ACHN (cell line): ENCODE results near the gene LRRC4C.

ENCODE experiments used
- DNase-seq: peaks from one replicate; pipeline ENCODE4 v3.0.0-alpha.2; 2015
- in situ Hi-C: cut with HindIII; loops from 2 replicates; pipeline ENCODE4 v1.10.0; 2017; ENCODE audit warnings: low sequenced_read_pairs, low pct_ligation_motif_present, low pct_unique_long_range_greater_than_20kb

Gene LRRC4C

DNA sequence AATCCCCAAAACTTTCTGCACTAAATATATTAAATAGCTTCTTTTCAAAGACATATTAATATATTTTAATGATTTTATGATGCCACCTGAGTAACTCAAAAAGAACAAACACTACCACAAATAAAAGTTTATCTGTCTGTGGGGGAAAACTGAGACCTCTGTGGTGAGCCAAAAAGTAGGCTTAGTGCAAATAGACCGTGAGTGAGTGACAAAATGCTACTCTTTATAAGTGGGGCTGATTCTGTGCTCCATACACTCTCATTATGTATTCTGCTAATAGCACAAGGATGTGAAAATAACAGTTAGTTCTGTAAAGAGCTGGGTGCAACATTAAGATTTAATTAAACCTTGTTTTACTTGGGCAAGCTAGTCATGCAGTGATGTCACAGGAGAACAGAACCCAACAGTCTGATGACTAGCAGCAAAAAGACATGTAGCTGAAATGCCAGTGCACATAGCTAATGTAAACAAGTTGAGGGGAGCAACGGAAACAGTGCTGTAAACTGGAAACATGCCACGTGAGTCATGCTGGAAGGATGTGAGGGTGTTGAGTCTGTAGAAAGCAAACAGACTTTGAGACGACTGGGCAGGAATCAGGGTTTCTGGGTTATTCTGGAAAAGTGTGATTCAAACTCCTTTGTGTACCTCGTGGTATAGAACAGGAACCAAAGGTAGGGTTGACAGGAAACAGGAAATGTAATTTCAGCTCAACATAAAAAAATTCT, 1130.4 kb downstream of the LRRC4C start:
- in situ Hi-C loops: no loop called here
- DNase-seq: peak; percentile 98

DNA sequence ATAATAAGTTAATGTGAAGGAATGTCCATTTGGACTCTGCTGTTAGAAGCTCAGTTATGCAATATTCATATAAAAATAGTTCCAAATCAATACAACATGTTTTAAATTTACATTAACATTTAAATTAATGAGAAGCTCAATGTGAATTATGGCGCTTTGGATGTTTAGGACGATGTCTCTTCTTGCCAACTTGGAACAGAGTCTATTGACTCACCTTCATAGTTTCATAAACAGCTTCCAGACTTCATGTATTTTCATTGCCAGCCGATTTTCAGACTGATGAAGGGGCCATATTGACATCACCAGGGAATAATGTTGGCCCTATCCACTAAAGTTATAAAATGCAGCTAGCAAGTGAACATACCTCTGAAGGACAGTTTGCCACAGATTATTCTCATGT, 1136.2 kb downstream of the LRRC4C start:
- in situ Hi-C loops: no loop called here
- no peak for DNase-seq

DNA sequence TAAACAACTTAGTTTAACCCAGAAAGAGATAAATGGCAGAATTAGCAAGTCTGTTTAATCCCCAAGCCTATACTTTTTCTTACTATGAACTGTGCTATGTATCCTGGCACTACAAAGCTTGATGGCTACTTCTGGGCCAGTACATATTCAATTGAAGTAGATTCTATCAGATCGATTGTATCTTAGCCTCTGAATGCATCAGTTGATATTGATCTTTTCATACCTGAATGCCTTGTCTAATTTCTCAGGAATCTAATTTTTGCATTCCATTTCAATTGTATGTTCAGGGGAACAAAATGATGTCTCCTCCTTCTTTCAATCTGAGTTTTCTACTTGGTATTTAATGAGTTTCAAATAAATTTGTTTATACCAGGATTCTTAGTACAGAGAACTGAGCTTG, 1137.9 kb downstream of the LRRC4C start:
- in situ Hi-C loops: no loop called here
- DNase-seq: no peak

GRCh38 chr11:40316171-40316570, 1143.3 kb downstream of the LRRC4C start:
- in situ Hi-C loops: no loop called here
- DNase-seq: no peak

DNA sequence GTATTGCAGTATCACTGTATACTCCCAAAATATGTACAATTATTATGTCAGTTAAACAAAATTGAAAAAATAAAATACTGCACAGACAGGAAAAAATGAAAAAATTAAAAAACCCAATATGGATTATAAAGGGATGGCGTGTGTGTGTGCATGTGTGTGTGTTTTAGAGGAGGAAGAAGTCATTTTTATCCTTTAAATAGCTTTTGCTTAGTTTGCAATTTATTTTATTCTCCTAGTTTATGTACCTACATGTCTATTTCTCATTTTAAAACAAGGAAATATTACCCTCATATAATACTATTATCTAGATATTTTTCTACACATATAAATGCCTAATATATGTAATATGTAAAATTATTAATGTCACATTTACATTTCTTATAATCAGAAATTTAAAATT, 1144.3 kb downstream of the LRRC4C start:
- DNase-seq: no peak
- in situ Hi-C loops: no loop called here

DNA sequence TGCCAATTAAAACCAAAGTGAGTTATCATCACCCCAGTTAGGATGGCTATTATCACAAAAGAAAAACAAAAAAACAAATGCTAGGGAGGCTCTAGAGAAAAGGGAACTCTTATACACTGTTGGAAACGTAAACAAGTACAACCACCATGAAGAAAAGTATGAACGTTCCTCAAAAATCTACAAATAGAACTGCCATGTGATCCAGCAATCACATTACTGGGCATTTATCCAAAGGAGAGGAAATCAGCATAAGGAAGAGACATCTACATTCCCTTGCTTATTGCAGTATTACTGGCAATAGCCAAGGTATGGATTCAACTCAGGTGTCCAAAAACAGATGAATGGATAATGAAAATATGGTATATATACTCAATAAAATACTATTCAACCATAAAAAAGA, 1145.1 kb downstream of the LRRC4C start:
- in situ Hi-C loops: no loop called here
- DNase-seq: no peak

DNA sequence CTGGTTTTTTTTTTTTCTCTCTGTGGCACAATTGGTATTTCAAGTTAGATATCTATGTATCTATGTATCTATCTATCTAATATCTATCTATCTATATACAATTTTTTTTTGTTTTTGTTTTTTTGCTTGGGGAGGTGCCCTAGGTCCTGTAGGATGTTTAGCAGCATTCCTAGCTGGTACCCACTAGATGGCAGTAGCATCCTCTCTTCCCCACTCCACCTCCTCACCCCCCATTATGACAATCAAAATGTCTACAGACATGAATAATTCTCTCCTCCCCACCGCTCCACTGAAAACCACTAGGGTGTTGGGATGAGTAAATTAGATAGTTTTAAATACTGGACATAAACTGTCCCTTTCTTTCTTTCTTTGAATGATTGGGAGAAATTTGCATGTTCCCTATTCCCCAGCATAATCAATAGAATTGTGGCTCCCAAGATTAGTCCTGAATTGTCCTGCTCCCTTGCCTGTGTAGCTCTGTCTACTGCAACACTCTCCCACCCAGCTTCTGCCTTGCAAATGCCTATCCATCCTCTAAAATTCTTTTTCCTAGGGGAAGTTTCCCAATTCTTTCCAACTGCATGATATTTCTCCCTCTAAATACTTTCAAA, 1152.4 kb downstream of the LRRC4C start:
- in situ Hi-C loops: no loop called here
- peak; percentile 58 for DNase-seq

DNA sequence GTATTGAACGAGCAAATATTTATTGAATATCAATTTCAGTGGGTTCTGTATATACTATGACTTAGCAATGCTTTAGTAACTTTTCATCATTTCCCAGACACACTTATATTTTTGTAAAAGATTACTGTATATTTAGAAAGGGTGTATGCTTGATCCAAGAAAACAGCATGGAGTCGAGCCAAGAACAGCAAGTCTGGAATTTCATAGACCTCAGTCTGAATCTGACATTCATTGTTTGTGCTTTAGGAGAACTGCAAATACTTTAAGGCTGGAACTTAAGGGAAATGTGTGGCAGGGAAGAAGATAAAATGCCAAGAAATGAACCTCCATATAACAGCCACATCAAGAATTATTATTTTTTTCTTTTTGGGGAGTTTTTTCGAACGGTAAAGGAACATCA, 1156.8 kb downstream of the LRRC4C start:
- in situ Hi-C loops: no loop called here
- DNase-seq: no peak

DNA sequence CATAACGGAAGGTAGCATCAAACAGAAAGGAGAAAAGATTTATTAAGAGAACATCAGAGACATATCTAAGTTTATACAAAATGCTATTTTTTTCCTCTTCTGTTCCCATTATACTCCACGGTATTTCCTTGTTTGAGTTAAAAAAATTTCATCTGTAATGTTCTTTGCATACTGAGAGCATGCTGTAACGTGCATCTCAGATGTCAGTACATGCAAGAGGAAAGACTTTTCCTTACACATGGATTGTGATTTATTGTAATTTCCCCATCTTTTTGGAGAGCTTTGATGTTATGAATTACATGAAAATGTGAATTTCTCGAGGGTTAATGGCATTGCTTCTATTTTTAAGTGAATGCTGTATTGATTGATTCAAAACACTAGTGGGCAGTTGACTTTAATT, 1164.0 kb downstream of the LRRC4C start:
- in situ Hi-C loops: no loop called here
- DNase-seq: no peak

- in situ Hi-C loops: no loop called here
- no peak for DNase-seq
These were observed 1164.7 kb downstream of the LRRC4C start for GRCh38 chr11:40294741-40295140.

DNA sequence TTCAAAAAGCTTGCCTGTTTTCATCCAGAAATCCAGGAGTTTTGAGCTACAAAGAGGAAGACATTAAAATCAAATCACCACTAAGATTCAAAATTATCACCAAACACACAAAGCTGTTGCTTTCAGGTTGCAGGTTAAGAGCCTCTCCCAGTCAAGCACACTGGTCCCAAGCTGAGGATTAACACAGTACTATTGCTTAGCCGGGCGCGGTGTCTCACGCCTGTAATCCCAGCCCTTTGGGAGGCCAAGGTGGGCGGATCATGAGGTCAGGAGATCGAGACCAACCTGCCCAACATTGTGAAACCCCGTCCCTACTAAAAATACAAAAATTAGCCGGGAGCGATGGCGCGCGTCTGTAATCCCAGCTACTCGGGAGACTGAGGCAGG, 1165.1 kb downstream of the LRRC4C start:
- no peak for DNase-seq
- in situ Hi-C loops: no loop called here

- peak; percentile 84 for DNase-seq
- in situ Hi-C loops: no loop called here
These were observed 1165.7 kb downstream of the LRRC4C start for GRCh38 chr11:40293655-40294348.

DNA sequence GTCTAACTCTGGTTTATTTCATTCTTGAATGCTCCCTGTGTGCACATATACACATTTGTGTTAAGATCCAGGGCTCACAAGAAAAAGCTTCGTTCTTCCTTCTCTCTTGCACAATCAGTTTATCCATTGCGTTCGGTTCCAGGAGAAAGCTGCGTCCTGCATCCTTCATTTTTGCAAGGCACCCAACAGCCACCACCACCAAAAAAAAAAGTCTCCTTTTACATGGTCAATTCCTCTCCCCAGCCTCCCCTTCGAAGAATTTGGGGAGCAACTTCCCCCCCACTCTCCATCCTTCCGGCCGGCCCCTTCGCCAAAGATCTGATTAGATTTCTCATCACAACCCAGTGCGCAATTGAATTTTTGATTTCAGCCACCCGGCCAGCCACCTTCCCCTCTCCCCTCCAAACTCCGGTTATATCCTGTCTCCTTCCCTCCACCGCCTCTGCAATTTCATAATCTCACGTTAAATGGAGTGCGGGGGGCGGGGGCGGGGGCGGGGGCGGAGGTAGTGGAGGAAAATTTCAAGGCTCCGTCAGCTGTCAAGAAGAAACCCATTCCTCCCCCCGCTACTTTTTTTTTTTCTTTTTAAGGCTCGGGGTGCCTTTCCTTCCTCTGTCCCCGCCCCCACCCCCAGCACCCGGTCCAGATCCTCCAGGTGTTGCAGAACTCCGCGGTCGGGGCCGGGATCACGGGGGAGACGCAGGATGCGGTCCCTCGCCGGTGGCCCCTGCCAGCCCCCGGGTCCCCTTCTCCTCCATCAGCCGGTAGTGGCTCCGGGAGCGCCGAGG, 1166.5 kb downstream of the LRRC4C start:
- in situ Hi-C loops: no loop called here
- DNase-seq: no peak

- DNase-seq: no peak
- in situ Hi-C loops: no loop called here
These were observed 1167.7 kb downstream of the LRRC4C start for GRCh38 chr11:40291741-40292140.

GRCh38 chr11:40291329-40291728, 1168.1 kb downstream of the LRRC4C start:
- DNase-seq: no peak
- in situ Hi-C loops: no loop called here

GRCh38 chr11:40290171-40290631, 1169.3 kb downstream of the LRRC4C start:
- DNase-seq: no peak
- in situ Hi-C loops: no loop called here

DNA sequence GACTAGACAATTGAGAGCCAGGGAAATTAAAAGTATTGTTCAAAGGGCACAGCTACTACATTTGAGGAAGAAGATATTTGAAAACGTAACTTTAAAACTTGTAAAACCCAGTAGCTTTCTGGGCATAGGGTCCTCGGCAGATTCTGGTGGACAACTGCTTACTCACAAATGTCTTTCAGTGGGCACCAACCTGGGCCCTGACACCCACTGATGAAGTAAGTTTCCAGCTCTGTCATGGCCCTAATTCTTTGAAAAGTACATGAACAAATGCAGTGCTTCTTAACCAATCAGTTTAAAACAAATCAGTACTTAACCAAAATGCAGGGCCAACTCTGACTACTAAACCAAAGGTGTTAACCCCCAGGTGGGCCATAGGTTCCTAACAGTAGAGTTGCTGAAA, 1170.1 kb downstream of the LRRC4C start:
- no peak for DNase-seq
- in situ Hi-C loops: no loop called here

DNA sequence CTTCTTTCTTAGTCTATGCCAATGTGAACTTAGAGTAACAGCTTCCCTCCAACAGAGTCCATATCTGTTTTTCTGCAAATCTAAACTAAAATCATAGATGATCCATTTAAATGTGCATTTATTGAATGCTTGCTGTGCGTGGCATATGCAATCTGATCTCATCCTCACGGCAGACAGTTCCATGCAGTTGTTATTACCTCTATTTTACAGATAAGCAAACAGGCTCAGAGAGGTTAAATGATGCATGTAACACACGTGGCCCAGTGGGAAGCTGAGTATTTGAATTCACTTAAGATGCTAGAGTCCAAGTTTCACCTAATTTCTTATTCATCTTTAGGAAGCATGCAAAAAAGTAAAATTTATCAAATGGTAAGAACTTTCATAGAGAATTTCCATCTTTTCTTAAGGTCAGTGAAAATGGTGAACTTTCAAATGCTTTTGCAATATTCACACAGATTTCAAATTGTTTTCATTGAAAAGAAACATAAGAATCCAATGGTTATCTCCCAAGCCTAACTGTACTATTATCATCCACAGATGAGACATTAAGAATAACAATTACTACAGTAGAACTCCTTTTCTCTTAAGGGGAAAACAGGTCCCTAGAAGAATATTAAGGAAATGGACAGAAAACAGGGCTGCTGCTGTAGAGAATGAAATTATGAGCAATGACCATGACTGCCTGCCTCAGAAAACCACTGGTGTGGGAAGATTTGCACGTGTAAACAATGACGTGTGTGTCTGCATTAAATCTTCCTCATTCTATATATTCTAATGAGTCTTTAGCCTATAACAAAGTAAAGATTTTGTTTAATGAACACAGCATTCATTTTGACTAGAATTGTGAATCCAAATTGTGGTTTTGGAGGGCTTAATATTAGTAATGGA, 1171.3 kb downstream of the LRRC4C start:
- DNase-seq: no peak
- in situ Hi-C loops: no loop called here
